Neural progenitor cell (in vitro differentiated cells): ENCODE measurements around the gene ARFGAP3. TPM values are rescaled to one million over a fixed set of nuclear protein-coding genes. Genes with fewer than 3 reads are reported as not detected.

ENCODE experiments used
- DNase-seq: peaks from one replicate; pipeline ENCODE4 v3.0.0-alpha.2; 2016; ENCODE audit warnings: low spot score
- H2AFZ ChIP-seq: fragments of 200-600 bp; sonication (generic); replicated peaks from 2 replicates; pipeline ENCODE4 v1.6.1; 2016; ENCODE audit warnings: antibody characterized with exemption
- H3F3A ChIP-seq: fragments of 200-600 bp; sonication (generic); 2 replicates; pipeline ENCODE4 v1.6.1; 2016; ENCODE audit warnings: antibody characterized with exemption, low read depth
- H3K27ac ChIP-seq: fragments of 200-600 bp; sonication (generic); 2 replicates; pipeline ENCODE4 v1.5.1; 2016; ENCODE audit warnings: mild to moderate bottlenecking
- H3K27me3 ChIP-seq: fragments of 200-600 bp; sonication (generic); 2 replicates; pipeline ENCODE4 v1.6.1; 2016; ENCODE audit warnings: mild to moderate bottlenecking, moderate library complexity
- H3K36me3 ChIP-seq: fragments of 200-600 bp; sonication (generic); 2 replicates; pipeline ENCODE4 v1.5.1; 2016
- H3K4me1 ChIP-seq: fragments of 200-600 bp; sonication (generic); 2 replicates; pipeline ENCODE4 v1.6.1; 2016; ENCODE audit warnings: mixed run types
- H3K4me2 ChIP-seq: fragments of 200-600 bp; sonication (generic); 2 replicates; pipeline ENCODE4 v1.6.1; 2016
- H3K4me3 ChIP-seq: fragments of 200-600 bp; sonication (generic); 2 replicates; pipeline ENCODE4 v1.5.1; 2016
- H3K79me2 ChIP-seq: fragments of 200-600 bp; sonication (generic); 2 replicates; pipeline ENCODE4 v1.6.1; 2016; ENCODE audit warnings: low read depth
- H3K9ac ChIP-seq: fragments of 200-600 bp; sonication (generic); 2 replicates; pipeline ENCODE4 v1.6.1; 2016
- H3K9me3 ChIP-seq: fragments of 200-600 bp; sonication (generic); 2 replicates; pipeline ENCODE4 v1.5.1; 2016; ENCODE audit warnings: low read depth
- H4K20me1 ChIP-seq: fragments of 200-600 bp; sonication (generic); 2 replicates; pipeline ENCODE4 v1.6.1; 2016; ENCODE audit warnings: low read depth
- H3K27ac Mint-ChIP-seq: 3 replicates; pipeline ENCODE4 v1.8.0; 2021; ENCODE audit warnings: mixed read lengths
- H3K27me3 Mint-ChIP-seq: 2 replicates; pipeline ENCODE4 v1.8.0; 2022; ENCODE audit warnings: low read depth, mild to moderate bottlenecking, inconsistent platforms, moderate library complexity, mixed read lengths; ENCODE audit not compliant: insufficient read depth
- H3K36me3 Mint-ChIP-seq: 3 replicates; pipeline ENCODE4 v1.8.0; 2021; ENCODE audit warnings: mixed read lengths
- H3K4me1 Mint-ChIP-seq: 3 replicates; pipeline ENCODE4 v1.8.0; 2021; ENCODE audit warnings: mixed read lengths
- H3K4me3 Mint-ChIP-seq: 3 replicates; pipeline ENCODE4 v1.8.0; 2021; ENCODE audit warnings: mild to moderate bottlenecking, moderate library complexity, mixed read lengths
- H3K9me3 Mint-ChIP-seq: 3 replicates; pipeline ENCODE4 v1.8.0; 2020; ENCODE audit warnings: mixed read lengths
- CTCF ChIP-seq: fragments of 200-600 bp; sonication (generic); IDR thresholded peaks from 2 replicates; pipeline ENCODE4 v1.5.1; 2017; ENCODE audit warnings: antibody characterized with exemption, mild to moderate bottlenecking
- EZH2 ChIP-seq: fragments of 200-600 bp; sonication (generic); IDR thresholded peaks from 2 replicates; pipeline ENCODE4 v1.6.1; 2017; ENCODE audit warnings: antibody characterized with exemption, mild to moderate bottlenecking, moderate library complexity
- EZH2phosphoT487 ChIP-seq: fragments of 200-600 bp; sonication (generic); IDR thresholded peaks from 2 replicates; pipeline ENCODE4 v1.6.1; 2017; ENCODE audit warnings: antibody characterized with exemption
- total RNA-seq: library from RNA; depleted of rRNA; stranded (reverse); fragments of >200 nt; gene quantifications from 2 replicates; pipeline ENCODE4 v1.2.3, GENCODE V29; 2015; ENCODE audit warnings: low replicate concordance

The ARFGAP3 gene
- total RNA-seq, 1 donor from 2014 or later, result 53.9 TPM

DNA sequence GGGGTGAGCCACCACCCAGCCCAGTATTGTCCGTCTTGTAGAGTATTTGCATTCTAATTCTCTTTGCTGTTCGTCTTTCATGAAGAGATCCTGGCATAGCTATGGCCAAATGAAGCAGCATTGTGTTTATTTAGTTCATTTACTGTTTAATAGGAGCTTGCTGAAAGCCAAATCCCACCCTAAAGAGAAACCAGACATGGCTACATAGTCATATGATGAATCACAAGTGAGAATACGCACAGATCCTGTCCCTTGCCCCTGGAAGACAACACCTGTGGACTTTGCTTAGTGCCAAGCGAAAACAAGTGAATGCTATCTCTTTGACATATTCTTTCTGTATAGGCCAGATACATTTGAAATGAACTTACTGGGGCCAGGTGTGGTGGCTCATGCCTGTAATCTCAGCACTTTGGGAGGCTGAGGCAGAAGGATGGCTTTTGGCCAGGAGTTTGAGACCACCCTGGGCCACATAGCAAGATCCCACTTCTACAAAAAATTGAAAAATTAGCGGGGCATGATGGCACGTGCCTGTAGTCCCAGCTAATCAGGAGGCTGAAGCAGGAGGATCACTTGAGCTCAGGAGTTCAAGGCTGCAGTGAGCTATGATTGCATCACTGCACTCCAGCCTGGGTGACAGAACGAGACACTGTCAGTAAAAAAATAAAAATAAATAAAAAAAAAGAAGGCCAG is 5.1 kb upstream of the ARFGAP3 start:
- Histone ChIP-seq H3K79me2 (no peaks in the 10 kb centered on the region), H3K4me1 (no peaks in the 10 kb centered on the region), H3K9me3 (no peaks in the 10 kb centered on the region), H3F3A (peaks cover 11% of the 10 kb centered on the region), H3K4me3 (no peak overlapping the region), H3K27ac (no peak overlapping the region), H3K9ac (no peak overlapping the region), H3K36me3 (no peaks in the 10 kb centered on the region), H3K4me2 (no peak overlapping the region), H3K27me3 (peaks cover 14% of the 10 kb centered on the region), H2AFZ (no peak overlapping the region), H4K20me1 (no peaks in the 10 kb centered on the region)
- Mint-ChIP-seq H3K27me3 (no peaks in the 10 kb centered on the region), H3K27ac (peak overlapping the region; percentile 61), H3K9me3 (no peaks in the 10 kb centered on the region), H3K4me1 (peaks cover 6% of the 10 kb centered on the region), H3K4me3 (no peak overlapping the region), H3K36me3 (peaks cover 2% of the 10 kb centered on the region)
- TF ChIP-seq EZH2phosphoT487 (no peak), CTCF (no peak), EZH2 (no peak)
- no peak for DNase-seq

- TF ChIP-seq CTCF (no peak), EZH2 (no peak), EZH2phosphoT487 (no peak)
- peaks cover 4% of the 10 kb centered on the region for H4K20me1 ChIP-seq
- no peak overlapping the region for H3K4me2 ChIP-seq
- peaks cover 18% of the 10 kb centered on the region for H3F3A ChIP-seq
- H3K36me3 ChIP-seq, result no peaks in the 10 kb centered on the region
- peaks cover 9% of the 10 kb centered on the region for H3K4me1 Mint-ChIP-seq
- no peak overlapping the region for H3K9ac ChIP-seq
- no peak for DNase-seq
- H3K4me3 ChIP-seq, result no peak overlapping the region
- H3K27me3 Mint-ChIP-seq, result no peaks in the 10 kb centered on the region
- no peaks in the 10 kb centered on the region for H3K9me3 Mint-ChIP-seq
- H3K4me1 ChIP-seq, result peaks cover 3% of the 10 kb centered on the region
- H3K27me3 ChIP-seq, result peaks cover 15% of the 10 kb centered on the region
- no peak overlapping the region for H3K27ac Mint-ChIP-seq
- H3K9me3 ChIP-seq, result no peaks in the 10 kb centered on the region
- H3K79me2 ChIP-seq, result peaks cover 4% of the 10 kb centered on the region
- peaks cover 2% of the 10 kb centered on the region for H3K36me3 Mint-ChIP-seq
- no peak overlapping the region for H2AFZ ChIP-seq
- H3K4me3 Mint-ChIP-seq, result no peak overlapping the region
- no peak overlapping the region for H3K27ac ChIP-seq
These were observed 3.9 kb upstream of the ARFGAP3 start for GRCh38 chr22:42860968-42861367.

DNA sequence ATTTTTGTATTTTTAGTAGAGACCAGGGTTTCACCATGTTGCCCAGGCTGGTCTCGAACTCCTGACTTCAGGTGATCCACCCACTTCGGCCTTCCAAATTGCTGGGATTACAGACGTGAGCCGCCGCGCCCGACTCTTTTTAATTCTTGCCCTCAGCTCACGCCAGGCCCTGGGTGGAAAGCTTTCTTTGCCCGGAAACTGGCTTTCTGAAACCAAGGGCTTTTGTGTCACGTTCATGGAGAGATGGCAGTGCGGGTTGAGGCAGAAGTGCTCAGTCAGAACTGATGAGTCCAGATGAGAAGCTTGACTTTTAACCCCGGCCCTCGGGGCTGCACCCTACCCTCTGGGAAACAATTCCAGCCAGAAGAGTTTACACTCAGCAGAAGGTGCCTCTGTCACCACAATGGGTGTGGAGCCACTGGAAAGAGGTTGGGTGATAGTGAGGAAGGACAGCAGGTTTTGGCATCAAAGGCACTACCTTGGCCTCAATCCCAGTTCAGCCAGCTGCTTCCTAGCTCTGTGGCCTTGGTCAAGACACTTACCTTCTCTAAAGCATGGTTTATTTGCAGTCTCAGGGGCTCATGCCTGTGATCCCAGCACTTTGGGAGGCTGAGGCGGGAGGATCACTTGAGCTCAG is 890 bp upstream of the ARFGAP3 start:
- Mint-ChIP-seq H3K27me3 (peaks cover 2% of the 10 kb centered on the region), H3K4me3 (peak overlapping the region; percentile 74), H3K4me1 (peaks cover 12% of the 10 kb centered on the region), H3K27ac (no peak overlapping the region), H3K9me3 (no peaks in the 10 kb centered on the region), H3K36me3 (peaks cover 3% of the 10 kb centered on the region)
- Histone ChIP-seq H2AFZ (no peak overlapping the region), H3K27me3 (peaks cover 27% of the 10 kb centered on the region), H3K9me3 (no peaks in the 10 kb centered on the region), H3K9ac (no peak overlapping the region), H3K4me3 (no peak overlapping the region), H3K79me2 (peaks cover 26% of the 10 kb centered on the region), H3F3A (peaks cover 20% of the 10 kb centered on the region), H3K27ac (no peak overlapping the region), H4K20me1 (peaks cover 8% of the 10 kb centered on the region), H3K4me2 (no peak overlapping the region), H3K36me3 (no peaks in the 10 kb centered on the region), H3K4me1 (peaks cover 6% of the 10 kb centered on the region)
- DNase-seq, result no peak
- TF ChIP-seq EZH2 (no peak), EZH2phosphoT487 (no peak)
